KOPT-K1 (cell line): ENCODE measurements around the gene PIP4K2B.

Experiments used
- H3K27ac ChIP-seq: fragments of 200-600 bp; sonication (generic); 2 replicates; pipeline ENCODE4 v1.5.1; 2016; ENCODE audit warnings: antibody characterized with exemption, mild to moderate bottlenecking, low read depth, low read length; ENCODE audit not compliant: poor library complexity, severe bottlenecking
- H3K36me3 ChIP-seq: fragments of 200-600 bp; sonication (generic); 2 replicates; pipeline ENCODE4 v1.5.1; 2017; ENCODE audit warnings: antibody characterized with exemption, mild to moderate bottlenecking, low read length, moderate library complexity; ENCODE audit not compliant: insufficient read depth
- H3K9me3 ChIP-seq: fragments of 200-600 bp; sonication (generic); 2 replicates; pipeline ENCODE4 v1.5.1; 2017; ENCODE audit warnings: antibody characterized with exemption, low read length, mild to moderate bottlenecking; ENCODE audit not compliant: insufficient read depth, poor library complexity, severe bottlenecking

The PIP4K2B gene

GRCh38 chr17:38717139-38717745 lies 82.1 kb downstream of the PIP4K2B start:
- Histone ChIP-seq H3K9me3 (no peaks in the 10 kb centered on the region), H3K36me3 (peaks cover 100% of the 10 kb centered on the region), H3K27ac (no peak overlapping the region)

GRCh38 chr17:38716368-38717005 lies 82.9 kb downstream of the PIP4K2B start:
- H3K36me3 ChIP-seq: peaks cover 100% of the 10 kb centered on the region
- H3K27ac ChIP-seq: no peak overlapping the region

More at GRCh38 chr17:38716368-38717005, 82.9 kb downstream of the PIP4K2B start:
- H3K9me3 ChIP-seq: no peaks in the 10 kb centered on the region
